GM23338 (cell line): ENCODE measurements around the gene ANKFY1. TPM values are rescaled to one million over a fixed set of nuclear protein-coding genes. Genes with fewer than 3 reads are reported as not detected.

ENCODE experiments used
- ATAC-seq: fragments of 200-7000 bp; cut with Tn5 transposase; 3 replicates; pipeline ENCODE4 v1.9.1; 2020
- DNase-seq: peaks from one replicate; pipeline ENCODE4 v3.0.0-alpha.2; 2015; ENCODE audit warnings: low spot score
- H2AFZ ChIP-seq: fragments of 200-600 bp; sonication (generic); 2 replicates; pipeline ENCODE4 v1.8.0; 2016; ENCODE audit warnings: antibody characterized with exemption, mild to moderate bottlenecking, moderate library complexity
- H3F3A ChIP-seq: fragments of 200-600 bp; sonication (generic); replicated peaks from 2 replicates; pipeline ENCODE4 v1.8.0; 2017; ENCODE audit warnings: antibody characterized with exemption, mixed run types, low read depth
- H3K27ac ChIP-seq: fragments of 200-600 bp; sonication (generic); 2 replicates; pipeline ENCODE4 v1.6.1; 2016; ENCODE audit warnings: low read depth
- H3K27me3 ChIP-seq: fragments of 200-600 bp; sonication (generic); 2 replicates; pipeline ENCODE4 v1.8.0; 2016; ENCODE audit warnings: mild to moderate bottlenecking, mixed run types, moderate library complexity; ENCODE audit not compliant: insufficient read depth
- H3K36me3 ChIP-seq: fragments of 200-600 bp; sonication (generic); 2 replicates; pipeline ENCODE4 v1.8.0; 2016; ENCODE audit warnings: mild to moderate bottlenecking; ENCODE audit not compliant: insufficient read depth
- H3K4me1 ChIP-seq: fragments of 200-600 bp; sonication (generic); 2 replicates; pipeline ENCODE4 v1.8.0; 2016; ENCODE audit warnings: mild to moderate bottlenecking, moderate library complexity; ENCODE audit not compliant: insufficient read depth
- H3K4me2 ChIP-seq: fragments of 200-600 bp; sonication (generic); 2 replicates; pipeline ENCODE4 v1.7.1; 2017; ENCODE audit warnings: mixed run types
- H3K4me3 ChIP-seq: fragments of 200-600 bp; sonication (generic); 2 replicates; pipeline ENCODE4 v1.6.1; 2016; ENCODE audit warnings: mixed run types
- H3K79me2 ChIP-seq: fragments of 200-600 bp; sonication (generic); replicated peaks from 2 replicates; pipeline ENCODE4 v1.8.0; 2017; ENCODE audit warnings: mild to moderate bottlenecking; ENCODE audit not compliant: insufficient read depth
- H3K9me2 ChIP-seq: fragments of 200-600 bp; sonication (generic); 2 replicates; pipeline ENCODE4 v1.8.0; 2017; ENCODE audit not compliant: insufficient read depth
- H4K20me1 ChIP-seq: fragments of 200-600 bp; sonication (generic); replicated peaks from 2 replicates; pipeline ENCODE4 v1.8.0; 2017; ENCODE audit warnings: mild to moderate bottlenecking; ENCODE audit not compliant: insufficient read depth
- H3K27ac Mint-ChIP-seq: 2 replicates; pipeline ENCODE4 v1.8.0; 2020; ENCODE audit warnings: inconsistent platforms, mild to moderate bottlenecking, moderate library complexity, mixed read lengths
- H3K27me3 Mint-ChIP-seq: 3 replicates; pipeline ENCODE4 v1.8.0; 2022; ENCODE audit warnings: low read depth, mild to moderate bottlenecking, moderate library complexity, mixed read lengths, inconsistent platforms; ENCODE audit not compliant: insufficient read depth, poor library complexity
- H3K36me3 Mint-ChIP-seq: 3 replicates; pipeline ENCODE4 v1.8.0; 2021; ENCODE audit warnings: low read depth, mild to moderate bottlenecking, inconsistent platforms, moderate library complexity, mixed read lengths
- H3K4me1 Mint-ChIP-seq: 3 replicates; pipeline ENCODE4 v1.8.0; 2020; ENCODE audit warnings: mild to moderate bottlenecking, inconsistent platforms, mixed read lengths
- H3K4me3 Mint-ChIP-seq: 3 replicates; pipeline ENCODE4 v1.8.0; 2021; ENCODE audit warnings: moderate library complexity, mild to moderate bottlenecking, inconsistent platforms, mixed read lengths
- H3K9me3 Mint-ChIP-seq: 3 replicates; pipeline ENCODE4 v1.8.0; 2020; ENCODE audit warnings: moderate library complexity, mild to moderate bottlenecking, inconsistent platforms, mixed read lengths
- CREB1 ChIP-seq: fragments of 250-450 bp; sonication (Bioruptor Pico); IDR thresholded peaks from 2 replicates; pipeline ENCODE4 v1.5.0; 2020; ENCODE audit warnings: low read depth, mild to moderate bottlenecking, moderate library complexity
- CTCF ChIP-seq, 2 experiments: fragments of 200-600 bp in 1 of 2; sonication (generic) in 1 of 2; conservative IDR thresholded peaks; 2 replicates each; pipeline versions ENCODE4 v1.5.1 to v1.6.1; 2016 to 2017; ENCODE audit warnings: antibody characterized with exemption in 2 of 2, low read depth in 2 of 2, mild to moderate bottlenecking in 2 of 2, moderate library complexity in 1 of 2
- ETS1 ChIP-seq: IDR thresholded peaks from 2 replicates; pipeline ENCODE4 v1.6.1; 2016; ENCODE audit warnings: antibody characterized with exemption
- EZH2 ChIP-seq: fragments of 200-600 bp; sonication (generic); IDR thresholded peaks from one replicate; pipeline ENCODE4 v1.8.0; 2017; ENCODE audit warnings: antibody characterized with exemption, mild to moderate bottlenecking, low read depth; ENCODE audit not compliant: unreplicated experiment
- JUNB ChIP-seq: IDR thresholded peaks from one replicate; pipeline ENCODE4 v1.6.1; 2016; ENCODE audit warnings: antibody characterized with exemption; ENCODE audit not compliant: unreplicated experiment
- POLR2AphosphoS5 ChIP-seq: IDR thresholded peaks from 2 replicates; pipeline ENCODE4 v1.6.1; 2016; ENCODE audit warnings: antibody characterized with exemption, low read depth
- STAT1 ChIP-seq: IDR thresholded peaks from one replicate; pipeline ENCODE4 v1.6.1; 2016; ENCODE audit warnings: antibody characterized with exemption; ENCODE audit not compliant: unreplicated experiment
- ZNF114 ChIP-seq: fragments of 250-450 bp; sonication (Bioruptor Pico); IDR thresholded peaks from 2 replicates; pipeline ENCODE4 v1.5.0; 2020; ENCODE audit warnings: mild to moderate bottlenecking, moderate library complexity
- ZNF462 ChIP-seq: fragments of 250-450 bp; sonication (Bioruptor Pico); IDR thresholded peaks from 2 replicates; pipeline ENCODE4 v1.5.0; 2020; ENCODE audit warnings: mild to moderate bottlenecking, moderate library complexity
- polyA plus RNA-seq: library from polyadenylated mRNA; unstranded; fragments of >200 nt; fragmentation: Nextera tagmentation; extraction: Ambion mirVana; gene quantifications from 2 replicates; pipeline ENCODE4 v1.2.1, GENCODE V29; 2016
- total RNA-seq: library from RNA; depleted of rRNA; stranded (reverse); fragments of >200 nt; shearing (Covaris generic); gene quantifications from 2 replicates; pipeline ENCODE4 v1.2.3, GENCODE V29; 2014

Gene ANKFY1
- total and polyA plus RNA-seq, 2 experiments from 2014 or later = 12.9 to 44.4 TPM

GRCh38 chr17:4119299-4119698 lies 144.5 kb downstream of the ANKFY1 start:
- no peak overlapping the region for H3K4me2 ChIP-seq
- H3K4me1 ChIP-seq = no peaks in the 10 kb centered on the region
- no peaks in the 10 kb centered on the region for H3F3A ChIP-seq
- ATAC-seq = no peak
- no peak overlapping the region for H3K27ac ChIP-seq
- H3K4me1 Mint-ChIP-seq = no peaks in the 10 kb centered on the region
- H3K79me2 ChIP-seq = no peaks in the 10 kb centered on the region
- H2AFZ ChIP-seq = no peak overlapping the region
- no peak overlapping the region for H3K27ac Mint-ChIP-seq
- no peaks in the 10 kb centered on the region for H4K20me1 ChIP-seq
- no peak for TF ChIP-seq CREB1 (CRISPR knock-in tag)
- no peak for TF ChIP-seq ETS1
- TF ChIP-seq CTCF (conservative IDR thresholded peaks at IDR 0.05; ENCODE audit: low read depth in 2 of 2) = no peak
- TF ChIP-seq JUNB = no peak
- TF ChIP-seq STAT1 = no peak
- TF ChIP-seq POLR2AphosphoS5 = no peak
- TF ChIP-seq EZH2 = no peak
- no peak for TF ChIP-seq ZNF462 (CRISPR knock-in tag)
- TF ChIP-seq ZNF114 (CRISPR knock-in tag) = no peak
- no peaks in the 10 kb centered on the region for H3K27me3 ChIP-seq
- H3K36me3 Mint-ChIP-seq = peaks cover 18% of the 10 kb centered on the region; the same call in 2 of the 3 replicates
- H3K27me3 Mint-ChIP-seq = peaks cover 2% of the 10 kb centered on the region
- H3K9me2 ChIP-seq = no peaks in the 10 kb centered on the region
- H3K4me3 Mint-ChIP-seq = no peak overlapping the region
- H3K9me3 Mint-ChIP-seq = no peaks in the 10 kb centered on the region
- H3K36me3 ChIP-seq = no peaks in the 10 kb centered on the region
- DNase-seq = no peak
- no peak overlapping the region for H3K4me3 ChIP-seq
